GM21529 (cell line): ENCODE data around the gene AFMID.

Experiments
- ATAC-seq: cut with Tn5 transposase; IDR thresholded peaks from one replicate; pipeline ENCODE4 v1.9.1; 2021; ENCODE audit not compliant: unreplicated experiment

Gene AFMID

GRCh38 chr17:78236362-78237127 is 49.4 kb downstream of the AFMID start:
- ATAC-seq, result no peak

GRCh38 chr17:78237401-78238012 is 50.3 kb downstream of the AFMID start:
- ATAC-seq, result no peak

GRCh38 chr17:78238823-78239488 is 51.8 kb downstream of the AFMID start:
- no peak for ATAC-seq

GRCh38 chr17:78239489-78239931 is 52.3 kb downstream of the AFMID start:
- no peak for ATAC-seq

GRCh38 chr17:78240012-78240655 is 53.0 kb downstream of the AFMID start:
- no peak for ATAC-seq

- ATAC-seq, result no peak
Measured at GRCh38 chr17:78240839-78241238, 53.7 kb downstream of the AFMID start.

- ATAC-seq, result no peak
Measured at GRCh38 chr17:78241277-78242023, 54.3 kb downstream of the AFMID start.

GRCh38 chr17:78242024-78242742 is 55.0 kb downstream of the AFMID start:
- ATAC-seq, result no peak

- no peak for ATAC-seq
Measured at GRCh38 chr17:78247304-78247703, 60.1 kb downstream of the AFMID start.

- ATAC-seq, result no peak
Measured at GRCh38 chr17:78248051-78248914, 61.1 kb downstream of the AFMID start.

GRCh38 chr17:78249074-78249817 is 62.1 kb downstream of the AFMID start:
- ATAC-seq, result no peak

GRCh38 chr17:78249818-78250806 is 63.0 kb downstream of the AFMID start:
- no peak for ATAC-seq

GRCh38 chr17:78250891-78251772 is 64.0 kb downstream of the AFMID start:
- no peak for ATAC-seq

GRCh38 chr17:78251773-78252103 is 64.6 kb downstream of the AFMID start:
- no peak for ATAC-seq

GRCh38 chr17:78252111-78252634 is 65.0 kb downstream of the AFMID start:
- no peak for ATAC-seq
